Measurements from ENCODE around the gene KDR. TPM values are rescaled to one million over a fixed set of nuclear protein-coding genes. Genes with fewer than 3 reads are reported as not detected.

Gene KDR
- total RNA-seq, 2 experiments from 2014 or later = not detected

GRCh38 chr4:55136634-55137033 is 11.2 kb upstream of the KDR start:
- DNase-seq = no peak
- H3K36me3 Mint-ChIP-seq = no peaks in the 10 kb centered on the region
- H3K27ac Mint-ChIP-seq = no peak overlapping the region
- H3K4me1 Mint-ChIP-seq = no peaks in the 10 kb centered on the region
- H3K9me3 Mint-ChIP-seq (ENCODE audit: low read depth) = no peaks in the 10 kb centered on the region
- no peak for ATAC-seq
- H3K4me3 Mint-ChIP-seq = no peak overlapping the region
- CTCF ChIA-PET = no interaction called here
- no peaks in the 10 kb centered on the region for H3K27me3 Mint-ChIP-seq

GRCh38 chr4:55133951-55134350 is 8.6 kb upstream of the KDR start:
- ATAC-seq (no peak), DNase-seq (no peak)
- H3K36me3 Mint-ChIP-seq = no peaks in the 10 kb centered on the region
- no peak overlapping the region for H3K27ac Mint-ChIP-seq
- no peaks in the 10 kb centered on the region for H3K27me3 Mint-ChIP-seq
- no peaks in the 10 kb centered on the region for H3K4me1 Mint-ChIP-seq
- no peak overlapping the region for H3K4me3 Mint-ChIP-seq
- no peaks in the 10 kb centered on the region for H3K9me3 Mint-ChIP-seq (ENCODE audit: low read depth)
- CTCF ChIA-PET = no interaction called here

DNA sequence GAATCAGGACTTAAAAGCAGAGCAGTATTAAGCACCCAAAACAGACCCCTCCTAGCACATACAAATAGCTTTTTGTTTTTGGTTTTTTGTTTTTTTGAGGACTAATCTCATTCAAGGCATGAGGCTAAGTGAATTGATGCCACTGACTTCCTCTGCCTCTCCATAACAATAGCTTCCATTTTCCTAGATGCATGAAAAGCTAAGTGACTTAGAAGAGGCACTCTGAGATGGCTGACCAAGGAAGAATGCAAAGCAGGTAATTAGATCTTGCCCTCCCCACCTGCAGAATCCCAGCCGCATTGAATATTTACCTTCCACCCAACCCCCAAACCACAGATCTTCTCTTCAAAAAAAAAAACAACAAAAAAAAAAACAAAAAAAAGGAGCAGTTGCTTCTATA is 7.4 kb upstream of the KDR start:
- DNase-seq (no peak), ATAC-seq (no peak)
- CTCF ChIA-PET = interaction anchor here (0.6 kb wide), 1 partner anchor 9 kb away, joined by 3 read pairs; no protein-coding TSS in a partner anchor
- Mint-ChIP-seq H3K4me3 (no peak overlapping the region), H3K27me3 (no peaks in the 10 kb centered on the region), H3K36me3 (no peaks in the 10 kb centered on the region), H3K27ac (no peak overlapping the region), H3K4me1 (no peaks in the 10 kb centered on the region), H3K9me3 (ENCODE audit: low read depth) (no peaks in the 10 kb centered on the region)

GRCh38 chr4:55127521-55127920 is 2.1 kb upstream of the KDR start:
- no peak for DNase-seq
- CTCF ChIA-PET = no interaction called here
- H3K36me3 Mint-ChIP-seq = no peaks in the 10 kb centered on the region
- no peak for ATAC-seq
- no peak overlapping the region for H3K27ac Mint-ChIP-seq
- peaks cover 37% of the 10 kb centered on the region for H3K27me3 Mint-ChIP-seq
- H3K4me1 Mint-ChIP-seq = no peaks in the 10 kb centered on the region
- no peak overlapping the region for H3K4me3 Mint-ChIP-seq
- peaks cover 2% of the 10 kb centered on the region for H3K9me3 Mint-ChIP-seq (ENCODE audit: low read depth)

GRCh38 chr4:55127053-55127452 is 1.7 kb upstream of the KDR start:
- Mint-ChIP-seq H3K36me3 (no peaks in the 10 kb centered on the region), H3K9me3 (ENCODE audit: low read depth) (peaks cover 2% of the 10 kb centered on the region), H3K27me3 (peaks cover 37% of the 10 kb centered on the region), H3K4me3 (no peak overlapping the region), H3K4me1 (no peaks in the 10 kb centered on the region), H3K27ac (no peak overlapping the region)
- ATAC-seq (no peak), DNase-seq (no peak)
- CTCF ChIA-PET = no interaction called here

- no peaks in the 10 kb centered on the region for H3K4me1 Mint-ChIP-seq
- DNase-seq (no peak), ATAC-seq (no peak)
- no peaks in the 10 kb centered on the region for H3K36me3 Mint-ChIP-seq
- no peak overlapping the region for H3K27ac Mint-ChIP-seq
- H3K9me3 Mint-ChIP-seq (ENCODE audit: low read depth) = peaks cover 2% of the 10 kb centered on the region
- peaks cover 37% of the 10 kb centered on the region for H3K27me3 Mint-ChIP-seq
- H3K4me3 Mint-ChIP-seq = no peak overlapping the region
- CTCF ChIA-PET = no interaction called here
Observed at GRCh38 chr4:55125763-55126541, 557 bp upstream of the KDR start.

DNA sequence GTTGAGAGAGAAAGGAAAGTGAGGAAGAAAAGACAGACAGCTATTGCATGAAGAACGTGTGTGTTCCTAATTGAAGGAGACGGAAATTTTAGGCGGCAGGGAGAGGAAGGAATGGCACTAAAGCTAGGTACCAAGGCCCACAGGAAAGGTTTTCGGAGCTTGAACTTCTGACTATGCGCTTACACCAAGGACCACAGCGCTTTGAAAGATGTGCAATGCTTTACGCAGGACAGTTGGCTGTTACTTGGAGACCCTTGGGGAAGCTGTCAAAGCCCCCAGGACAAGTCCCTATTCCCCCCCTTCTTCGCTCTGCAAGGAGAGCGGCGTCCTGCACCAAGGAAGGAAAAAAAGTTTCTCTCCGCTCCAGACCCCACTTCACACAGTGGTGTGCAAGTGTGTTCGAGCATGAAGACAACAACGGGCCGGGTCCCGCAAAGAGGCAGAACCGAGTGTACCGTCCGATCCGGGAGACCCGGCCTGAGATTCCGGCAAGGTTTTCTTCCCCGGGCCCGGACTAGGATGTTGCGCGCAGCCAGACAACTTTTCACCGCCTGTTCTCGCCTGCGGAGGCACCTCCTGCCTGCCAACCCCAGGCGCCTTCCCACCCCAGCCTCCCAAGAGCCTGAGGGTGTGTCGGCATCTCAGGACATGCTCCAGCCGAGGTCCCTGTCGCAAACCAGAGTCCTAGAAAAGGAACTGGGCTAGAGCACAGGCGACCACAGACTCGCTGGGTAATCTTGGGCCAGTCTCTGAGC is 896 bp downstream of the KDR start:
- ATAC-seq = no peak
- Mint-ChIP-seq H3K27me3 (peaks cover 37% of the 10 kb centered on the region), H3K36me3 (no peaks in the 10 kb centered on the region), H3K4me3 (no peak overlapping the region), H3K27ac (no peak overlapping the region), H3K4me1 (no peaks in the 10 kb centered on the region), H3K9me3 (ENCODE audit: low read depth) (peaks cover 2% of the 10 kb centered on the region)
- no peak for DNase-seq
- CTCF ChIA-PET = no interaction called here

DNA sequence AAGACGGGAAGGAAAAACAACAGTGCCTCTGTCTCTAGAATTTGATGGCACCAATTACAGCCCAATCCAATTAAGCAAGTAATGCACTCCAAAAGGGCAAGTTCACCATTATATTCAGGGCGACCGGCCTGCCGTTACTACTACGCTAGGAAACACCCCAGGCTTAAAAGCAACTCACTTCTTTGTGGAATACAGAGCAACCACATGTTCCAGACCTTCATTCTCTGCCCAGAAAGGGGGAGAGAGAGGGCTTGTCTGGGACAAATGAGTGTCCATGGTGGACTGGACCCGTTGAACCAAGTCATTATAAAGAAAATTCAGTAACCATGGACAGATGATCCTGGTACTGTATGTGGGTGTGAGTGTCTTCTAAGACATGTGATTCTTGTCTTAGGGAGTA is 1.6 kb downstream of the KDR start:
- peaks cover 37% of the 10 kb centered on the region for H3K27me3 Mint-ChIP-seq
- no peak overlapping the region for H3K27ac Mint-ChIP-seq
- DNase-seq (no peak), ATAC-seq (no peak)
- H3K4me1 Mint-ChIP-seq = no peaks in the 10 kb centered on the region
- H3K9me3 Mint-ChIP-seq (ENCODE audit: low read depth) = peaks cover 2% of the 10 kb centered on the region
- H3K4me3 Mint-ChIP-seq = no peak overlapping the region
- no peaks in the 10 kb centered on the region for H3K36me3 Mint-ChIP-seq
- CTCF ChIA-PET = interaction anchor here (0.5 kb wide), 1 partner anchor 9 kb away, joined by 3 read pairs; no protein-coding TSS in a partner anchor

DNA sequence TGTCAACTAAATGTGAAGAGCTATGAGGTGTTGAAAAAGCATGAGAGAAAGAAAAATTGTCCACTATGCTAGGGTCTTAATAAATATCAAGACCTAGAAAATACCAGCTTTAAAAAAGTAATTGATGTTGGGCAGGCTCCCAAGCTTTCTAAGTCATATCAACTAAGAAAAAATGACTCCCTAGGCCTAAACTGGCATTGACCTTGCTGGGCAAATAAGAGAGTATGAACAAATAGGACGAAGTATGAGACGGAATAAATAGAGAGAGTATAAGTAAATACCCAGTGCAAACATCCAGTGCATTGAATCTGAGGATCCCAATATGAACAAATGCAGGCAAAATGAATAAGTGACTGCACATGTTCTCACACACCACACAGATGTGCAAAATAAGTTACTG is 3.2 kb downstream of the KDR start:
- DNase-seq = no peak
- ATAC-seq = no peak
- H3K4me1 Mint-ChIP-seq = no peaks in the 10 kb centered on the region
- H3K36me3 Mint-ChIP-seq = no peaks in the 10 kb centered on the region
- H3K9me3 Mint-ChIP-seq (ENCODE audit: low read depth) = peaks cover 2% of the 10 kb centered on the region
- no peak overlapping the region for H3K27ac Mint-ChIP-seq
- H3K27me3 Mint-ChIP-seq = peaks cover 37% of the 10 kb centered on the region
- no peak overlapping the region for H3K4me3 Mint-ChIP-seq
- CTCF ChIA-PET = no interaction called here

DNA sequence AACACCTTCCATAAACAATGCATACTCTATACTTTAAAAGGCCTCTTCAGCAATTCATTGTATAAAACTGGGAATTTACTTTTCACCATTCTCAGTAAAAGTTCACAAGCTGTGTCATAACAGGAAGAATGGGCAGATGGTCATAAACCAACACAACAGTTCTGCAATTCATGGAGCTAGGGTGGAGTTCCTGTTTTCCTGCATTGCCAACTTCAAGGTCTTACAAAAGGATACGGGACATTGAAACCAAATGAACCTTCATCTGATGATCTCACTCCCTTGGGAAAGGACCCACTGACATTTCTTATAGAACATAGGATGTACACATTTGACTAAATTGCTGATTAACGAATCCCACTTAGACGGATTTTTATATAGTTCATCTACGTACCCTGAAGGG is 4.1 kb downstream of the KDR start:
- DNase-seq (no peak), ATAC-seq (no peak)
- H3K36me3 Mint-ChIP-seq = no peaks in the 10 kb centered on the region
- H3K4me3 Mint-ChIP-seq = no peak overlapping the region
- H3K27ac Mint-ChIP-seq = no peak overlapping the region
- H3K9me3 Mint-ChIP-seq (ENCODE audit: low read depth) = peaks cover 2% of the 10 kb centered on the region
- no peaks in the 10 kb centered on the region for H3K4me1 Mint-ChIP-seq
- peaks cover 31% of the 10 kb centered on the region for H3K27me3 Mint-ChIP-seq
- CTCF ChIA-PET = no interaction called here

DNA sequence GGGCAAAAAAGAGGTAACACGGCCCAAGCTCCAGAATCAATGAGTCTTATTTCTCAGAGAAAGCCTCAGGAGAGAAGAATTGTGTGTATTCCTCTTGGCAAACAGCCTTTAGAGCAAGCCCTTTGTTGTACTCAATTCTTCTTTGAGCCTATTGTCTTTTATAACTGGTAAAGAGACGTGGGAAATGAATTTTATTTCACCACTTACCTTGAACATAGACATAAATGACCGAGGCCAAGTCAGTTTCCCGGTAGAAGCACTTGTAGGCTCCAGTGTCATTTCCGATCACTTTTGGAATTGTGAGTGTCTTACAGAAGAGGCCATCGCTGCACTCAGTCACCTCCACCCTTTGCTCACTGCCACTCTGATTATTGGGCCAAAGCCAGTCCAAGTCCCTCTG is 7.0 kb downstream of the KDR start:
- Mint-ChIP-seq H3K27me3 (peaks cover 6% of the 10 kb centered on the region), H3K9me3 (ENCODE audit: low read depth) (no peaks in the 10 kb centered on the region), H3K4me1 (no peaks in the 10 kb centered on the region), H3K27ac (no peak overlapping the region), H3K36me3 (no peaks in the 10 kb centered on the region), H3K4me3 (no peak overlapping the region)
- no peak for DNase-seq
- CTCF ChIA-PET = no interaction called here
- ATAC-seq = no peak

GRCh38 chr4:55117511-55117910 is 7.9 kb downstream of the KDR start:
- H3K4me1 Mint-ChIP-seq = no peaks in the 10 kb centered on the region
- no peak overlapping the region for H3K4me3 Mint-ChIP-seq
- H3K27ac Mint-ChIP-seq = no peak overlapping the region
- H3K36me3 Mint-ChIP-seq = no peaks in the 10 kb centered on the region
- DNase-seq (no peak), ATAC-seq (no peak)
- CTCF ChIA-PET = no interaction called here
- no peaks in the 10 kb centered on the region for H3K9me3 Mint-ChIP-seq (ENCODE audit: low read depth)
- no peaks in the 10 kb centered on the region for H3K27me3 Mint-ChIP-seq

DNA sequence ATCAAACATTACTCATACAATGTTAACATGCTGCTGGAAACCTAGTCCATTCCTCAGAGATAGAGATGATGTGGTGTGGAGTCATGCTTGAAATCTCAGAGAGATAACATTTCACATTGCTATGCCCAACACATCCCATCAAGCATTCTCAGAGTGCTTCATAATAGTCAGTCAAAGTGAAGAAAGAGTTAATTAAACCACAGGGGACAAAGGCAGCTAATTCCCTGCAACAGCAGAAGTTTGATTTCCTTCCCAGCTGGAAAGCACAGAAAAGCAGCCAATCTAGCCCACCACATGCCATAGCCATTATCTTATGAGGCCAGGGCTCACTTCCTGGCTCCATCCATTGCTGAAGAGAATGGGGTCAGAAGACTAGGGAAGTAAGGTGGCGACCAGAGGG is 8.9 kb downstream of the KDR start:
- no peak for ATAC-seq
- Mint-ChIP-seq H3K4me3 (no peak overlapping the region), H3K27ac (no peak overlapping the region), H3K27me3 (no peaks in the 10 kb centered on the region), H3K36me3 (no peaks in the 10 kb centered on the region), H3K9me3 (ENCODE audit: low read depth) (no peaks in the 10 kb centered on the region), H3K4me1 (no peaks in the 10 kb centered on the region)
- no peak for DNase-seq
- CTCF ChIA-PET = no interaction called here

DNA sequence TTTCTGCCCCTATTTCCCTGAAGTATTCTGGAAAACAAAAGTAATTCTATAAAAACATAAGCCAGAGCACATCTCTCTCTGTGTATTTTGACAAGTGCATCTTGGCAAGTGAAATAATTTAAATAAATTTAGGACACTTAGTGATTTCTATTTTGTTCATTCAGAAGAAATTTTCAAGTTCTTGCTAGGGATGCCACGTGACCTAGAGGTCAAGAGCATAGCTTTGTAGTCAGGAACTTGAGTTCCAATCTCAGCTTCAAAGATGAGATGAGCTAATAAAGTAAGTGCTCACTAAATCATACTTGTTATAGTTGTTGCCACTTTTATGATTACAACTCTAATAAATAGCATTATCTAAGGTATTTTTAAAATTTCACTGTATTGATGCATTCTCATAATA is 13.8 kb downstream of the KDR start:
- Mint-ChIP-seq H3K36me3 (no peaks in the 10 kb centered on the region), H3K27ac (no peak overlapping the region), H3K4me3 (no peak overlapping the region), H3K27me3 (no peaks in the 10 kb centered on the region), H3K9me3 (ENCODE audit: low read depth) (no peaks in the 10 kb centered on the region), H3K4me1 (no peaks in the 10 kb centered on the region)
- DNase-seq (no peak), ATAC-seq (no peak)
- CTCF ChIA-PET = no interaction called here

All from activated CD8-positive, alpha-beta memory T cell treated with anti-CD3 and anti-CD28 coated beads, Interleukin-2, amount 10 ng/mL, durations not matched to agents 7 days and 5 days (primary cell).